GM19324 (cell line): Measurements from ENCODE around the gene KLHL18.
"Not testable (repeated sequence)": the region's sequence is repeated elsewhere in the genome, so short reads cannot be mapped to it uniquely, and the experiment has no call there.

ENCODE experiments used
- ATAC-seq: cut with Tn5 transposase; IDR thresholded peaks from one replicate; pipeline ENCODE4 v1.9.1; 2021; ENCODE audit warnings: mild to moderate bottlenecking, moderate library complexity; ENCODE audit not compliant: unreplicated experiment, low FRiP score

The KLHL18 gene

GRCh38 chr3:47282424-47283192 is at the start of gene KLHL18, which contains the start of gene KIF9:
Gene KLHL18 (plus strand): TSS chr3:47282944. CDS start chr3:47282966, 22 bp downstream.
Gene KIF9 (minus strand): TSS chr3:47282799. CDS start chr3:47277374, 5,425 bp downstream.
- peak; percentile 89 for ATAC-seq

GRCh38 chr3:47238017-47238416 is 44.7 kb upstream of the KLHL18 start:
- no peak for ATAC-seq

- no peak for ATAC-seq
Measured at GRCh38 chr3:47239929-47240328, 42.8 kb upstream of the KLHL18 start.

- ATAC-seq = no peak
Measured at GRCh38 chr3:47243419-47244147, 39.2 kb upstream of the KLHL18 start.

- no peak for ATAC-seq
Measured at GRCh38 chr3:47244531-47245100, 38.1 kb upstream of the KLHL18 start.

GRCh38 chr3:47245271-47245670 is 37.5 kb upstream of the KLHL18 start:
- ATAC-seq = no peak

- no peak for ATAC-seq
Measured at GRCh38 chr3:47247131-47248064, 35.3 kb upstream of the KLHL18 start.

GRCh38 chr3:47250309-47251060 is 32.3 kb upstream of the KLHL18 start:
- no peak for ATAC-seq

GRCh38 chr3:47251085-47251484 is 31.7 kb upstream of the KLHL18 start:
- not testable (repeated sequence) for ATAC-seq

GRCh38 chr3:47251689-47252088 is 31.1 kb upstream of the KLHL18 start:
- no peak for ATAC-seq

- not testable (repeated sequence) for ATAC-seq
Measured at GRCh38 chr3:47256331-47256730, 26.4 kb upstream of the KLHL18 start.

GRCh38 chr3:47259114-47259513 is 23.6 kb upstream of the KLHL18 start:
- ATAC-seq = no peak

GRCh38 chr3:47260605-47261004 is 22.1 kb upstream of the KLHL18 start:
- ATAC-seq = no peak

GRCh38 chr3:47261301-47261700 is 21.4 kb upstream of the KLHL18 start:
- ATAC-seq = no peak

GRCh38 chr3:47265008-47265407 is 17.7 kb upstream of the KLHL18 start:
- no peak for ATAC-seq

- no peak for ATAC-seq
Measured at GRCh38 chr3:47265725-47266428, 16.9 kb upstream of the KLHL18 start.

- ATAC-seq = no peak
Measured at GRCh38 chr3:47266709-47267489, 15.8 kb upstream of the KLHL18 start.

- no peak for ATAC-seq
Measured at GRCh38 chr3:47267490-47267824, 15.3 kb upstream of the KLHL18 start.
